WTC11 (cell line): ENCODE results near the gene CYP1A2. TPM values are rescaled to one million over a fixed set of nuclear protein-coding genes. Genes with fewer than 3 reads are reported as not detected.

Experiments
- ATAC-seq: fragments of 200-7000 bp; cut with Tn5 transposase; 2 replicates; pipeline ENCODE4 v1.10.0; 2021; ENCODE audit warnings: mild to moderate bottlenecking, moderate library complexity
- CTCF ChIA-PET: fragments of 300-600 bp; sonication (Branson Sonifier 250); formaldehyde crosslinking; loops from one replicate; lab custom pipeline; 2021; ENCODE audit warnings: antibody characterized with exemption; lab: Charles Lee
- POLR2A ChIA-PET: fragments of 350-600 bp; sonication (Branson Sonifier 250); formaldehyde crosslinking; loops from one replicate; lab custom pipeline; 2021; ENCODE audit warnings: antibody characterized with exemption; lab: Charles Lee
- DNase-seq: peaks from one replicate; pipeline ENCODE4 v3.0.0; 2021; ENCODE audit warnings: low spot score
- H3K27ac Mint-ChIP-seq: 2 replicates; pipeline ENCODE4 v1.8.0; 2021; ENCODE audit warnings: mixed read lengths
- H3K27me3 Mint-ChIP-seq: 2 replicates; pipeline ENCODE4 v1.8.0; 2021; ENCODE audit warnings: low read depth, mild to moderate bottlenecking, moderate library complexity, mixed read lengths
- H3K36me3 Mint-ChIP-seq: 2 replicates; pipeline ENCODE4 v1.8.0; 2021; ENCODE audit warnings: mixed read lengths
- H3K4me1 Mint-ChIP-seq: 2 replicates; pipeline ENCODE4 v1.8.0; 2022; ENCODE audit warnings: mixed read lengths
- H3K4me3 Mint-ChIP-seq: 2 replicates; pipeline ENCODE4 v1.8.0; 2021; ENCODE audit warnings: mild to moderate bottlenecking, moderate library complexity, mixed read lengths
- H3K9me3 Mint-ChIP-seq: 2 replicates; pipeline ENCODE4 v1.8.0; 2021; ENCODE audit warnings: mixed read lengths
- ATF3 ChIP-seq: sonication (generic); formaldehyde crosslinking; conservative IDR thresholded peaks from 2 replicates; pipeline ENCODE4 v1.8.1; 2022; ENCODE audit warnings: mild to moderate bottlenecking, missing genetic modification reagents
- CTCF ChIP-seq: fragments of 200-600 bp; IDR thresholded peaks from 2 replicates; pipeline ENCODE4 v1.8.0; 2022; ENCODE audit warnings: antibody characterized with exemption
- FOXP1 ChIP-seq: sonication (generic); formaldehyde crosslinking; IDR thresholded peaks from 2 replicates; pipeline ENCODE4 v1.8.0; 2022; ENCODE audit warnings: missing genetic modification reagents, mild to moderate bottlenecking, moderate library complexity, borderline replicate concordance
- JAZF1 ChIP-seq: fragments of 250-450 bp; sonication (Bioruptor Pico); IDR thresholded peaks from 2 replicates; pipeline ENCODE4 v1.9.0; 2021; ENCODE audit warnings: moderate library complexity, mild to moderate bottlenecking, inconsistent platforms
- TEAD1 ChIP-seq: sonication (generic); formaldehyde crosslinking; IDR thresholded peaks from 2 replicates; pipeline ENCODE4 v1.8.0; 2022; ENCODE audit warnings: mild to moderate bottlenecking, missing genetic modification reagents
- TP53 ChIP-seq: sonication (generic); formaldehyde crosslinking; IDR thresholded peaks from 2 replicates; pipeline ENCODE4 v1.8.1; 2023; ENCODE audit warnings: mild to moderate bottlenecking, missing genetic modification reagents
- ZNF219 ChIP-seq: sonication (generic); formaldehyde crosslinking; IDR thresholded peaks from 2 replicates; pipeline ENCODE4 v1.8.0; 2023; ENCODE audit warnings: missing genetic modification reagents, mild to moderate bottlenecking, borderline replicate concordance
- ZNF317 ChIP-seq: sonication (generic); formaldehyde crosslinking; IDR thresholded peaks from 2 replicates; pipeline ENCODE4 v1.8.1; 2023; ENCODE audit warnings: low read depth, mild to moderate bottlenecking, moderate library complexity, missing genetic modification reagents, borderline replicate concordance
- ZNF396 ChIP-seq: fragments of 250-450 bp; sonication (Bioruptor Pico); IDR thresholded peaks from 2 replicates; pipeline ENCODE4 v1.8.0; 2021; ENCODE audit warnings: mild to moderate bottlenecking, moderate library complexity, borderline replicate concordance
- ZNF416 ChIP-seq: fragments of 250-450 bp; sonication (Bioruptor Pico); IDR thresholded peaks from 2 replicates; pipeline ENCODE4 v1.9.0; 2021; ENCODE audit warnings: mild to moderate bottlenecking, inconsistent platforms
- ZNF423 ChIP-seq: fragments of 250-450 bp; sonication (Bioruptor Pico); IDR thresholded peaks from 2 replicates; pipeline ENCODE4 v2.1.2; 2022; ENCODE audit warnings: mild to moderate bottlenecking, moderate library complexity
- total RNA-seq: library from RNA; stranded (reverse); gene quantifications from 3 replicates; pipeline ENCODE4 v1.2.3, GENCODE V29; 2021
- TF ChIP-seq, protein P1 (sequence below): fragments of 250-450 bp; sonication (Bioruptor Pico); IDR thresholded peaks from 2 replicates; pipeline ENCODE4 v1.9.0; 2021; ENCODE audit warnings: mild to moderate bottlenecking, borderline replicate concordance
- TF ChIP-seq, protein P2 (sequence below): sonication (generic); formaldehyde crosslinking; IDR thresholded peaks from 2 replicates; pipeline ENCODE4 v1.8.1; 2023; ENCODE audit warnings: mild to moderate bottlenecking, missing genetic modification reagents, borderline replicate concordance
- TF ChIP-seq, protein P3 (sequence below): fragments of 250-450 bp; sonication (Bioruptor Pico); IDR thresholded peaks from 2 replicates; pipeline ENCODE4 v1.8.0; 2021; ENCODE audit warnings: mild to moderate bottlenecking

Gene CYP1A2
- total RNA-seq, 1 experiment from 2014 or later: not detected

- TF ChIP-seq, protein P1, sequence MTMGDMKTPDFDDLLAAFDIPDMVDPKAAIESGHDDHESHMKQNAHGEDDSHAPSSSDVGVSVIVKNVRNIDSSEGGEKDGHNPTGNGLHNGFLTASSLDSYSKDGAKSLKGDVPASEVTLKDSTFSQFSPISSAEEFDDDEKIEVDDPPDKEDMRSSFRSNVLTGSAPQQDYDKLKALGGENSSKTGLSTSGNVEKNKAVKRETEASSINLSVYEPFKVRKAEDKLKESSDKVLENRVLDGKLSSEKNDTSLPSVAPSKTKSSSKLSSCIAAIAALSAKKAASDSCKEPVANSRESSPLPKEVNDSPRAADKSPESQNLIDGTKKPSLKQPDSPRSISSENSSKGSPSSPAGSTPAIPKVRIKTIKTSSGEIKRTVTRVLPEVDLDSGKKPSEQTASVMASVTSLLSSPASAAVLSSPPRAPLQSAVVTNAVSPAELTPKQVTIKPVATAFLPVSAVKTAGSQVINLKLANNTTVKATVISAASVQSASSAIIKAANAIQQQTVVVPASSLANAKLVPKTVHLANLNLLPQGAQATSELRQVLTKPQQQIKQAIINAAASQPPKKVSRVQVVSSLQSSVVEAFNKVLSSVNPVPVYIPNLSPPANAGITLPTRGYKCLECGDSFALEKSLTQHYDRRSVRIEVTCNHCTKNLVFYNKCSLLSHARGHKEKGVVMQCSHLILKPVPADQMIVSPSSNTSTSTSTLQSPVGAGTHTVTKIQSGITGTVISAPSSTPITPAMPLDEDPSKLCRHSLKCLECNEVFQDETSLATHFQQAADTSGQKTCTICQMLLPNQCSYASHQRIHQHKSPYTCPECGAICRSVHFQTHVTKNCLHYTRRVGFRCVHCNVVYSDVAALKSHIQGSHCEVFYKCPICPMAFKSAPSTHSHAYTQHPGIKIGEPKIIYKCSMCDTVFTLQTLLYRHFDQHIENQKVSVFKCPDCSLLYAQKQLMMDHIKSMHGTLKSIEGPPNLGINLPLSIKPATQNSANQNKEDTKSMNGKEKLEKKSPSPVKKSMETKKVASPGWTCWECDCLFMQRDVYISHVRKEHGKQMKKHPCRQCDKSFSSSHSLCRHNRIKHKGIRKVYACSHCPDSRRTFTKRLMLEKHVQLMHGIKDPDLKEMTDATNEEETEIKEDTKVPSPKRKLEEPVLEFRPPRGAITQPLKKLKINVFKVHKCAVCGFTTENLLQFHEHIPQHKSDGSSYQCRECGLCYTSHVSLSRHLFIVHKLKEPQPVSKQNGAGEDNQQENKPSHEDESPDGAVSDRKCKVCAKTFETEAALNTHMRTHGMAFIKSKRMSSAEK (CRISPR knock-in tag): no peak
- no peak for TF ChIP-seq TEAD1 (CRISPR knock-in tag)
- no peak for TF ChIP-seq JAZF1 (CRISPR knock-in tag)
- no peak for TF ChIP-seq ZNF396 (CRISPR knock-in tag)
- TF ChIP-seq ZNF423 (CRISPR knock-in tag): no peak
- no peak for TF ChIP-seq ATF3 (CRISPR knock-in tag)
- TF ChIP-seq ZNF317 (CRISPR knock-in tag): no peak
- TF ChIP-seq, protein P2, sequence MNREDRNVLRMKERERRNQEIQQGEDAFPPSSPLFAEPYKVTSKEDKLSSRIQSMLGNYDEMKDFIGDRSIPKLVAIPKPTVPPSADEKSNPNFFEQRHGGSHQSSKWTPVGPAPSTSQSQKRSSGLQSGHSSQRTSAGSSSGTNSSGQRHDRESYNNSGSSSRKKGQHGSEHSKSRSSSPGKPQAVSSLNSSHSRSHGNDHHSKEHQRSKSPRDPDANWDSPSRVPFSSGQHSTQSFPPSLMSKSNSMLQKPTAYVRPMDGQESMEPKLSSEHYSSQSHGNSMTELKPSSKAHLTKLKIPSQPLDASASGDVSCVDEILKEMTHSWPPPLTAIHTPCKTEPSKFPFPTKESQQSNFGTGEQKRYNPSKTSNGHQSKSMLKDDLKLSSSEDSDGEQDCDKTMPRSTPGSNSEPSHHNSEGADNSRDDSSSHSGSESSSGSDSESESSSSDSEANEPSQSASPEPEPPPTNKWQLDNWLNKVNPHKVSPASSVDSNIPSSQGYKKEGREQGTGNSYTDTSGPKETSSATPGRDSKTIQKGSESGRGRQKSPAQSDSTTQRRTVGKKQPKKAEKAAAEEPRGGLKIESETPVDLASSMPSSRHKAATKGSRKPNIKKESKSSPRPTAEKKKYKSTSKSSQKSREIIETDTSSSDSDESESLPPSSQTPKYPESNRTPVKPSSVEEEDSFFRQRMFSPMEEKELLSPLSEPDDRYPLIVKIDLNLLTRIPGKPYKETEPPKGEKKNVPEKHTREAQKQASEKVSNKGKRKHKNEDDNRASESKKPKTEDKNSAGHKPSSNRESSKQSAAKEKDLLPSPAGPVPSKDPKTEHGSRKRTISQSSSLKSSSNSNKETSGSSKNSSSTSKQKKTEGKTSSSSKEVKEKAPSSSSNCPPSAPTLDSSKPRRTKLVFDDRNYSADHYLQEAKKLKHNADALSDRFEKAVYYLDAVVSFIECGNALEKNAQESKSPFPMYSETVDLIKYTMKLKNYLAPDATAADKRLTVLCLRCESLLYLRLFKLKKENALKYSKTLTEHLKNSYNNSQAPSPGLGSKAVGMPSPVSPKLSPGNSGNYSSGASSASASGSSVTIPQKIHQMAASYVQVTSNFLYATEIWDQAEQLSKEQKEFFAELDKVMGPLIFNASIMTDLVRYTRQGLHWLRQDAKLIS (CRISPR knock-in tag): no peak
- TF ChIP-seq, all 79 proteins: peak for 0
These were observed 19.6 kb downstream of the CYP1A2 start (continued) for GRCh38 chr15:74768099-74768770.

GRCh38 chr15:74768771-74769342 is 20.2 kb downstream of the CYP1A2 start:
- H3K4me1 Mint-ChIP-seq: peaks cover 23% of the 10 kb centered on the region
- ChIA-PET CTCF (interaction anchor here (0.5 to 12.6 kb wide), 66 partner anchors 9 to 1400 kb away, joined by 3 to 409 read pairs (median 5); partner anchors contain the start of genes COX5A, CPLX3, CSK and CYP1A1), POLR2A (interaction anchor here (0.9 to 1.8 kb wide), 3 partner anchors 9 to 153 kb away, joined by 3 to 20 read pairs (median 3); partner anchors contain the start of gene CLK3)
- no peaks in the 10 kb centered on the region for H3K36me3 Mint-ChIP-seq
- peaks cover 21% of the 10 kb centered on the region for H3K27me3 Mint-ChIP-seq
- no peak overlapping the region for H3K27ac Mint-ChIP-seq
- peak overlapping the region; percentile 58 for H3K4me3 Mint-ChIP-seq
- TF ChIP-seq CTCF (peak; percentile 90), FOXP1 (CRISPR knock-in tag) (no peak), TP53 (CRISPR knock-in tag) (no peak), ZNF416 (no peak), ZNF219 (CRISPR knock-in tag) (no peak)
- TF ChIP-seq, protein P3, sequence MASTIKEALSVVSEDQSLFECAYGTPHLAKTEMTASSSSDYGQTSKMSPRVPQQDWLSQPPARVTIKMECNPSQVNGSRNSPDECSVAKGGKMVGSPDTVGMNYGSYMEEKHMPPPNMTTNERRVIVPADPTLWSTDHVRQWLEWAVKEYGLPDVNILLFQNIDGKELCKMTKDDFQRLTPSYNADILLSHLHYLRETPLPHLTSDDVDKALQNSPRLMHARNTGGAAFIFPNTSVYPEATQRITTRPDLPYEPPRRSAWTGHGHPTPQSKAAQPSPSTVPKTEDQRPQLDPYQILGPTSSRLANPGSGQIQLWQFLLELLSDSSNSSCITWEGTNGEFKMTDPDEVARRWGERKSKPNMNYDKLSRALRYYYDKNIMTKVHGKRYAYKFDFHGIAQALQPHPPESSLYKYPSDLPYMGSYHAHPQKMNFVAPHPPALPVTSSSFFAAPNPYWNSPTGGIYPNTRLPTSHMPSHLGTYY (CRISPR knock-in tag): no peak
- ATAC-seq (peak; percentile 58), DNase-seq (peak; percentile 81)
- H3K9me3 Mint-ChIP-seq: no peaks in the 10 kb centered on the region
